Smooth muscle cell (in vitro differentiated cells): ENCODE results near the gene NCKAP1. TPM values are rescaled to one million over a fixed set of nuclear protein-coding genes. Genes with fewer than 3 reads are reported as not detected.

ENCODE experiments used
- DNase-seq: peaks from one replicate; lab custom pipeline; 2025; ENCODE audit not compliant: unreplicated experiment; lab: John Stamatoyannopoulos, UW
- H2AFZ ChIP-seq: fragments of 200-600 bp; sonication (generic); 2 replicates; pipeline ENCODE4 v1.6.0; 2016; ENCODE audit warnings: antibody characterized with exemption, low read depth, mild to moderate bottlenecking
- H3F3A ChIP-seq: fragments of 200-600 bp; sonication (generic); 2 replicates; pipeline ENCODE4 v1.6.0; 2017; ENCODE audit warnings: antibody characterized with exemption, low read depth
- H3K27ac ChIP-seq: fragments of 200-600 bp; sonication (generic); 2 replicates; pipeline ENCODE4 v1.5.1; 2016; ENCODE audit warnings: low read depth, mild to moderate bottlenecking
- H3K27me3 ChIP-seq: fragments of 200-600 bp; sonication (generic); 2 replicates; pipeline ENCODE4 v1.6.1; 2016; ENCODE audit warnings: low read depth, mild to moderate bottlenecking
- H3K36me3 ChIP-seq: fragments of 200-600 bp; sonication (generic); 2 replicates; pipeline ENCODE4 v1.5.1; 2016; ENCODE audit warnings: low read depth
- H3K4me1 ChIP-seq: fragments of 200-600 bp; sonication (generic); 2 replicates; pipeline ENCODE4 v1.5.1; 2016; ENCODE audit warnings: low read depth
- H3K4me2 ChIP-seq: fragments of 200-600 bp; sonication (generic); 2 replicates; pipeline ENCODE4 v1.6.0; 2016; ENCODE audit warnings: mild to moderate bottlenecking
- H3K4me3 ChIP-seq: fragments of 200-600 bp; sonication (generic); 2 replicates; pipeline ENCODE4 v1.5.1; 2016; ENCODE audit warnings: mild to moderate bottlenecking
- H3K79me2 ChIP-seq: fragments of 200-600 bp; sonication (generic); 2 replicates; pipeline ENCODE4 v1.6.0; 2016; ENCODE audit warnings: low read depth, mild to moderate bottlenecking
- H3K9ac ChIP-seq: fragments of 200-600 bp; sonication (generic); 2 replicates; pipeline ENCODE4 v1.6.0; 2016; ENCODE audit warnings: low read depth
- H3K9me3 ChIP-seq: fragments of 200-600 bp; sonication (generic); replicated peaks from 2 replicates; pipeline ENCODE4 v1.5.1; 2016; ENCODE audit warnings: low read depth
- H4K20me1 ChIP-seq: fragments of 200-600 bp; sonication (generic); 2 replicates; pipeline ENCODE4 v1.6.0; 2016; ENCODE audit warnings: low read depth
- WGBS: methylation state at CpG from one replicate; pipeline ENCODE4 v1.1.7; 2016; ENCODE audit warnings: low lambda C conversion rate; 5-methylcytosine and 5-hydroxymethylcytosine counted together
- polyA plus RNA-seq: library from polyadenylated mRNA; unstranded; fragments of >200 nt; fragmentation: Nextera tagmentation; extraction: Ambion mirVana; gene quantifications from 2 replicates; pipeline ENCODE4 v1.2.1, GENCODE V29; 2016
- total RNA-seq: library from RNA; depleted of rRNA; stranded (reverse); fragments of >200 nt; gene quantifications from 2 replicates; pipeline ENCODE4 v1.2.3, GENCODE V29; 2014
- TF ChIP-seq, protein P1 (sequence below): fragments of 200-600 bp; sonication (generic); IDR thresholded peaks from 2 replicates; pipeline ENCODE4 v1.5.1; 2017; ENCODE audit warnings: borderline replicate concordance, mild to moderate bottlenecking, antibody characterized with exemption; ENCODE audit not compliant: insufficient read depth, poor library complexity, severe bottlenecking

The NCKAP1 gene
- total and polyA plus RNA-seq, 2 experiments from 2014 or later: 54.2 to 209 TPM

- no peaks in the 10 kb centered on the region for H3K27me3 ChIP-seq
- H3F3A ChIP-seq: peaks cover 1% of the 10 kb centered on the region
- no peak for DNase-seq
- H4K20me1 ChIP-seq: peaks cover 4% of the 10 kb centered on the region
- H3K79me2 ChIP-seq: peaks cover 17% of the 10 kb centered on the region
- TF ChIP-seq, protein P1, sequence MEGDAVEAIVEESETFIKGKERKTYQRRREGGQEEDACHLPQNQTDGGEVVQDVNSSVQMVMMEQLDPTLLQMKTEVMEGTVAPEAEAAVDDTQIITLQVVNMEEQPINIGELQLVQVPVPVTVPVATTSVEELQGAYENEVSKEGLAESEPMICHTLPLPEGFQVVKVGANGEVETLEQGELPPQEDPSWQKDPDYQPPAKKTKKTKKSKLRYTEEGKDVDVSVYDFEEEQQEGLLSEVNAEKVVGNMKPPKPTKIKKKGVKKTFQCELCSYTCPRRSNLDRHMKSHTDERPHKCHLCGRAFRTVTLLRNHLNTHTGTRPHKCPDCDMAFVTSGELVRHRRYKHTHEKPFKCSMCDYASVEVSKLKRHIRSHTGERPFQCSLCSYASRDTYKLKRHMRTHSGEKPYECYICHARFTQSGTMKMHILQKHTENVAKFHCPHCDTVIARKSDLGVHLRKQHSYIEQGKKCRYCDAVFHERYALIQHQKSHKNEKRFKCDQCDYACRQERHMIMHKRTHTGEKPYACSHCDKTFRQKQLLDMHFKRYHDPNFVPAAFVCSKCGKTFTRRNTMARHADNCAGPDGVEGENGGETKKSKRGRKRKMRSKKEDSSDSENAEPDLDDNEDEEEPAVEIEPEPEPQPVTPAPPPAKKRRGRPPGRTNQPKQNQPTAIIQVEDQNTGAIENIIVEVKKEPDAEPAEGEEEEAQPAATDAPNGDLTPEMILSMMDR: no peak
- peaks cover 5% of the 10 kb centered on the region for H3K4me1 ChIP-seq
- no peaks in the 10 kb centered on the region for H3K9me3 ChIP-seq
- no peak overlapping the region for H3K4me2 ChIP-seq
- peak overlapping the region; percentile 3 for H3K27ac ChIP-seq
- H2AFZ ChIP-seq: no peak overlapping the region
- no peak overlapping the region for H3K9ac ChIP-seq
- H3K36me3 ChIP-seq: peaks cover 43% of the 10 kb centered on the region
- H3K4me3 ChIP-seq: no peak overlapping the region
Observed at GRCh38 chr2:182929972-182930371, 108.3 kb downstream of the NCKAP1 start.

GRCh38 chr2:182924306-182924705, 114.0 kb downstream of the NCKAP1 start:
- peaks cover 17% of the 10 kb centered on the region for H3K79me2 ChIP-seq

GRCh38 chr2:182921234-182921633, 117.0 kb downstream of the NCKAP1 start:
- Histone ChIP-seq H3K79me2 (peaks cover 3% of the 10 kb centered on the region), H3K9me3 (no peaks in the 10 kb centered on the region), H3F3A (peaks cover 26% of the 10 kb centered on the region), H2AFZ (no peak overlapping the region), H3K4me1 (peaks cover under 1% of the 10 kb centered on the region), H3K36me3 (peaks cover 15% of the 10 kb centered on the region), H3K27me3 (no peaks in the 10 kb centered on the region), H3K4me2 (no peak overlapping the region), H4K20me1 (no peaks in the 10 kb centered on the region), H3K9ac (no peak overlapping the region), H3K4me3 (no peak overlapping the region), H3K27ac (no peak overlapping the region)
- TF ChIP-seq, protein P1: no peak
- DNase-seq: no peak

More at GRCh38 chr2:182924306-182924705, 114.0 kb downstream of the NCKAP1 start:
- Histone ChIP-seq H4K20me1 (no peaks in the 10 kb centered on the region), H3K4me1 (no peaks in the 10 kb centered on the region), H3K27ac (no peak overlapping the region), H3K4me2 (no peak overlapping the region), H3F3A (peaks cover 13% of the 10 kb centered on the region), H3K4me3 (no peak overlapping the region), H3K27me3 (no peaks in the 10 kb centered on the region), H3K9ac (no peak overlapping the region), H3K9me3 (no peaks in the 10 kb centered on the region), H2AFZ (no peak overlapping the region), H3K36me3 (peaks cover 37% of the 10 kb centered on the region)
- no peak for DNase-seq
- TF ChIP-seq, protein P1: no peak

DNA sequence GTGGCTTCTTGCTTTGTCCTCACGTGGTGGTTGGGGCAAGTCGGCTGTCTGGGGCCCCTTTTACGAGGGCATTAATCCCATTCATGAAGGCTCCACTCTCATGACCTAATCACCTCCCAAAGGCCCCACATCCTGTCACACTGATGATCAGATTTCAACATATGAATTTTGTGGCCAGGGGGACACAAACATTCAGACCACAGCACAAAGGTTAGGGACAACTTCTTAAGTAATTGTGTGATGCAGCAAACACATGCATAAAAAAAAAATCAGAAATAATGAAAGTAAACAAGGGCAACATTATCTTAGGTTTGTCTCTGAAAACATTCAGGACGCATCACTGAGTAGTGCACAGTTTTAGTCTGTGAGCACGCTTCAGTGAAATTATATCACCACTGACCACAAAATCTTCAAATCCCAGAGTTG, 117.6 kb downstream of the NCKAP1 start:
- Histone ChIP-seq H3K9me3 (no peaks in the 10 kb centered on the region), H3K9ac (no peak overlapping the region), H3F3A (peaks cover 26% of the 10 kb centered on the region), H3K27me3 (no peaks in the 10 kb centered on the region), H3K4me1 (peaks cover 3% of the 10 kb centered on the region), H3K4me3 (no peak overlapping the region), H4K20me1 (no peaks in the 10 kb centered on the region), H3K27ac (no peak overlapping the region), H2AFZ (no peak overlapping the region), H3K36me3 (peaks cover 9% of the 10 kb centered on the region), H3K79me2 (no peaks in the 10 kb centered on the region), H3K4me2 (no peak overlapping the region)
- DNase-seq: no peak
- TF ChIP-seq, protein P1: no peak
- 35% methylated on average over 5 of the region's 5 CpGs for WGBS
